Neural cell (in vitro differentiated cells): ENCODE measurements around the gene OLIG3. TPM values are rescaled to one million over a fixed set of nuclear protein-coding genes. Genes with fewer than 3 reads are reported as not detected.
A peak's percentile ranks its signal among the peaks of the same experiment; 100 is the strongest.

Experiments
- H2AFZ ChIP-seq: fragments of 200-600, 300-800 bp; sonication (generic), shearing (Covaris generic); 2 replicates; pipeline ENCODE4 v1.6.0; 2014; ENCODE audit warnings: low read depth, mild to moderate bottlenecking, antibody characterized with exemption, low read length, moderate library complexity
- H3F3A ChIP-seq: fragments of 200-600 bp; shearing (Covaris generic); 2 replicates; pipeline ENCODE4 v1.6.1; 2016; ENCODE audit warnings: mild to moderate bottlenecking, moderate library complexity, mixed read lengths, antibody characterized with exemption, low read length; ENCODE audit not compliant: insufficient read depth, poor library complexity, severe bottlenecking
- H3K27ac ChIP-seq: fragments of 200-600, 300-800 bp; sonication (generic), shearing (Covaris generic); 2 replicates; pipeline ENCODE4 v1.5.1; 2014; ENCODE audit warnings: mild to moderate bottlenecking, low read length, moderate library complexity
- H3K27me3 ChIP-seq: fragments of 300-800, 200-600 bp; sonication (generic), shearing (Covaris generic); 2 replicates; pipeline ENCODE4 v1.6.0; 2014; ENCODE audit warnings: mild to moderate bottlenecking, low read depth, low read length, moderate library complexity; ENCODE audit not compliant: insufficient read depth
- H3K36me3 ChIP-seq: fragments of 300-800, 200-600 bp; sonication (generic), shearing (Covaris generic); 2 replicates; pipeline ENCODE4 v1.5.1; 2014; ENCODE audit warnings: mild to moderate bottlenecking, antibody characterized with exemption, low read length, moderate library complexity; ENCODE audit not compliant: insufficient read depth
- H3K4me2 ChIP-seq: fragments of 300-800, 200-600 bp; sonication (generic), shearing (Covaris generic); 2 replicates; pipeline ENCODE4 v1.6.0; 2014; ENCODE audit warnings: mild to moderate bottlenecking, low read length
- H3K4me3 ChIP-seq: fragments of 300-800, 200-600 bp; sonication (generic), shearing (Covaris generic); 2 replicates; pipeline ENCODE4 v1.5.1; 2014; ENCODE audit warnings: mild to moderate bottlenecking, low read length, moderate library complexity
- H3K79me2 ChIP-seq: fragments of 200-600 bp; shearing (Covaris generic); replicated peaks from 2 replicates; pipeline ENCODE4 v1.6.0; 2014; ENCODE audit warnings: mild to moderate bottlenecking, low read length, moderate library complexity; ENCODE audit not compliant: insufficient read depth
- H3K9ac ChIP-seq: fragments of 300-800, 200-600 bp; sonication (generic), shearing (Covaris generic); 2 replicates; pipeline ENCODE4 v1.6.1; 2016; ENCODE audit warnings: mild to moderate bottlenecking, low read length, mixed read lengths
- H3K9me2 ChIP-seq: fragments of 200-600 bp; shearing (Covaris generic); 2 replicates; pipeline ENCODE4 v1.6.1; 2016; ENCODE audit warnings: mild to moderate bottlenecking, low read length, mixed read lengths; ENCODE audit not compliant: insufficient read depth
- H3K9me3 ChIP-seq: fragments of 200-600, 300-800 bp; sonication (generic), shearing (Covaris generic); 2 replicates; pipeline ENCODE4 v1.6.1; 2016; ENCODE audit warnings: mild to moderate bottlenecking, mixed run types, low read length, moderate library complexity, mixed read lengths
- H4K20me1 ChIP-seq: fragments of 200-600 bp; shearing (Covaris generic); 2 replicates; pipeline ENCODE4 v1.6.1; 2016; ENCODE audit warnings: mild to moderate bottlenecking, mixed run types; ENCODE audit not compliant: insufficient read depth
- EP300 ChIP-seq: fragments of 450-650 bp; conservative IDR thresholded peaks from 2 replicates; pipeline ENCODE4 v1.6.1; 2014; ENCODE audit warnings: antibody characterized with exemption, mild to moderate bottlenecking, moderate library complexity; ENCODE audit not compliant: poor library complexity, severe bottlenecking
- EZH2 ChIP-seq: fragments of 200-600, 300-800 bp; shearing (Covaris generic), sonication (generic); IDR thresholded peaks from 2 replicates; pipeline ENCODE4 v1.6.1; 2014; ENCODE audit warnings: antibody characterized with exemption, low read length, borderline replicate concordance, mild to moderate bottlenecking; ENCODE audit not compliant: insufficient read depth, poor library complexity, severe bottlenecking
- MXI1 ChIP-seq: fragments of 450-650 bp; conservative IDR thresholded peaks from 2 replicates; pipeline ENCODE4 v1.6.1; 2014; ENCODE audit warnings: antibody characterized with exemption, mild to moderate bottlenecking; ENCODE audit not compliant: poor library complexity, severe bottlenecking
- POLR2AphosphoS5 ChIP-seq: IDR thresholded peaks from 2 replicates; pipeline ENCODE4 v1.6.1; 2012
- RAD21 ChIP-seq: fragments of 450-650 bp; conservative IDR thresholded peaks from 2 replicates; pipeline ENCODE4 v1.6.1; 2014; ENCODE audit warnings: antibody characterized with exemption, mild to moderate bottlenecking, moderate library complexity
- TAF1 ChIP-seq: IDR thresholded peaks from 2 replicates; pipeline ENCODE4 v1.6.1; 2012; ENCODE audit warnings: low read depth
- polyA plus RNA-seq: library from polyadenylated mRNA; depleted of rRNA; stranded (reverse); fragments of >200 nt; gene quantifications from 2 replicates; pipeline ENCODE4 v1.2.3, GENCODE V29; 2014

Gene OLIG3
- polyA plus RNA-seq, 1 donor from 2014 or later = not detected

- TF ChIP-seq MXI1 (no peak), EZH2 (no peak), POLR2AphosphoS5 (no peak), RAD21 (no peak)
- no peak overlapping the region for H3K4me3 ChIP-seq
- H3K9ac ChIP-seq = no peak overlapping the region
- H3K9me3 ChIP-seq = no peaks in the 10 kb centered on the region
- no peaks in the 10 kb centered on the region for H3F3A ChIP-seq
- no peaks in the 10 kb centered on the region for H3K36me3 ChIP-seq
- H3K79me2 ChIP-seq = no peaks in the 10 kb centered on the region
- H3K27ac ChIP-seq = no peak overlapping the region
- no peak overlapping the region for H2AFZ ChIP-seq
- H3K27me3 ChIP-seq = peaks cover 100% of the 10 kb centered on the region
- no peak overlapping the region for H3K4me2 ChIP-seq
- no peaks in the 10 kb centered on the region for H3K9me2 ChIP-seq
- no peaks in the 10 kb centered on the region for H4K20me1 ChIP-seq
Measured at GRCh38 chr6:137490006-137490905, 3.9 kb downstream of the OLIG3 start.

- H3K4me2 ChIP-seq = no peak overlapping the region
- H3K9ac ChIP-seq = no peak overlapping the region
- no peaks in the 10 kb centered on the region for H3F3A ChIP-seq
- no peaks in the 10 kb centered on the region for H4K20me1 ChIP-seq
- no peaks in the 10 kb centered on the region for H3K36me3 ChIP-seq
- TF ChIP-seq EZH2 (peak; percentile 69), TAF1 (no peak)
- no peak overlapping the region for H3K27ac ChIP-seq
- H2AFZ ChIP-seq = no peak overlapping the region
- H3K27me3 ChIP-seq = peaks cover 99% of the 10 kb centered on the region
- H3K9me3 ChIP-seq = no peaks in the 10 kb centered on the region
- no peak overlapping the region for H3K4me3 ChIP-seq
- no peaks in the 10 kb centered on the region for H3K79me2 ChIP-seq
- no peaks in the 10 kb centered on the region for H3K9me2 ChIP-seq
Measured at GRCh38 chr6:137489046-137490005, 4.9 kb downstream of the OLIG3 start.

GRCh38 chr6:137488150-137489045 is 5.8 kb downstream of the OLIG3 start:
- Histone ChIP-seq H3K36me3 (no peaks in the 10 kb centered on the region), H3F3A (no peaks in the 10 kb centered on the region), H3K9ac (no peak overlapping the region), H3K27ac (no peak overlapping the region), H3K9me3 (no peaks in the 10 kb centered on the region), H3K4me3 (peak overlapping the region; percentile 28), H3K79me2 (no peaks in the 10 kb centered on the region), H3K27me3 (peaks cover 96% of the 10 kb centered on the region), H4K20me1 (no peaks in the 10 kb centered on the region), H3K4me2 (no peak overlapping the region), H2AFZ (no peak overlapping the region), H3K9me2 (no peaks in the 10 kb centered on the region)
- no peak for TF ChIP-seq EP300
- peak; percentile 77 for TF ChIP-seq EZH2
- no peak for TF ChIP-seq TAF1
- no peak for TF ChIP-seq MXI1
